Stimulated activated CD8-positive, alpha-beta memory T cell treated with anti-CD3 and anti-CD28 coated beads, Interleukin-7, amount 100 ng/mL, for 1 hour (primary cell): ENCODE data around the gene NOX3.
"Not testable (repeated sequence)": the region's sequence is repeated elsewhere in the genome, so short reads cannot be mapped to it uniquely, and the experiment has no call there.

Source experiments
- DNase-seq, 2 donors: peaks; one replicate each; pipeline ENCODE4 v3.0.0-alpha.2; 2020; ENCODE audit warnings: low read depth in 2 of 2

The NOX3 gene

DNA sequence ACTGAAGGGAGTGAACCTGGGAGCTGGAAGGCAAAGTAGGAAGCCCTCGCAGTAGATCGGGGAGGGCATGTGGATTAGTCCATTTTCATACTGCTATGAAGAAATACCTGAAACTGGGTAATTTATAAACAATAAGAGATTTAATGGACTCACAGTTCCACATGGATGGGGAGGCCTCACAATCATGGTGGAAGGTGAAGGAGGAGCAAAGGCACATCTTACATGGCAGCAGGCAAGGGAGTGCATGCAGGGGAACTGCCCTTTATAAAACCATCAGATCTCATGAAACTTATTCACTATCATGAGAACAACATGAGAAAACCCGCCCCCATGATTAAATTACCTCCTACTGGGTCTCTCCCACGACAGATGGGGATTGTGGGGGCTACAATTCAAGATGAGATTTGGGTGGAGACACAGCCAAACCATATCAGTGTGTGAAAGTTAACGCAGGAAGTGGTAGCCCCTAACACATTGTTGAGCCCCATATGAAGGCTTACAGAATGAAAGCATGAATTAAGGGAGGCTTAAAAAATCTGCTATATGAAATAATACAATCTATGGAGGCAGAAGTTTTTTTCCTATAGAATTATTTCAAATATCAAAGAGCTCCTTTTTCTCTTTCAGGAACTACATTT is 15.5 kb upstream of the NOX3 start:
- not testable (repeated sequence) for DNase-seq

- DNase-seq = not testable (repeated sequence)
Observed at GRCh38 chr6:155468543-155468942, 12.9 kb upstream of the NOX3 start.

- no peak for DNase-seq
Observed at GRCh38 chr6:155466539-155466938, 10.9 kb upstream of the NOX3 start.

DNA sequence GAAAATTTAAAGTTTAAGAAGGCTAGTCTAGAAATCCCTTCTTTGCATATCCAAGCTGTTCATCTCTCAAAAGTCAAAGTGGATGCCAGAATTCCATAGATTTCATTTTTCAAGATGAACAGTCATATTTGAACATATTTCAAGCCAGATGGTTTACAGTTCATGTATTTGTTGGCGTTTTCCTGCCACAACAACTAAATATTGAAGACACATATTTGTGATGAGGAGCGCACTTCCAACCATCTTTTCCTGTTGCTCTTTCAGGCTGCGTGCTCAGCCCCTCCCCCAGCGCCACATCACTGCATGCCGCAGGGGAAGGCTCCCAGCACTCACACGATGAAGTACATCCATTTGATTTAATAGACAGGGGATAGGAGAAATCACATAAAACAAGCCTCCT is 5.9 kb upstream of the NOX3 start:
- DNase-seq = no peak

DNA sequence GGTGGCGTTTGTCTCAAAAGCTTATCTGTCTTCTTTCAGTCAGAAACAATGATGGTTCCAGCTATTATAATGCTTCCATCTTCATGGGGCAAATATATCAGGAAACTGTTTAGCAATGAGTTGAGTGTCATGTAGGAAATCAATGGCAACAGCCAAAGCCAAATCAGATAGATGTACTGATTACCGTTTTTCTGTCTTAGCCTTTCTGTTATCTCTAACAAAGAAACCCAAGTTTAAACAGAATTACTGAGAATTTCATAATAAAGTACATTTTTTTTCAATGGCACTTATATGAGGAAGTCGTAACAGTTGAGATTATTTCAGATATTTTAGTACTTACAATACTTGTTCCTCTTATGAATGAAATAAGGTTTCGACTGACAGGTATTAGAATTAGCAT is 1.2 kb downstream of the NOX3 start:
- no peak for DNase-seq

- DNase-seq = no peak
Observed at GRCh38 chr6:155454008-155454407, 1.6 kb downstream of the NOX3 start.

DNA sequence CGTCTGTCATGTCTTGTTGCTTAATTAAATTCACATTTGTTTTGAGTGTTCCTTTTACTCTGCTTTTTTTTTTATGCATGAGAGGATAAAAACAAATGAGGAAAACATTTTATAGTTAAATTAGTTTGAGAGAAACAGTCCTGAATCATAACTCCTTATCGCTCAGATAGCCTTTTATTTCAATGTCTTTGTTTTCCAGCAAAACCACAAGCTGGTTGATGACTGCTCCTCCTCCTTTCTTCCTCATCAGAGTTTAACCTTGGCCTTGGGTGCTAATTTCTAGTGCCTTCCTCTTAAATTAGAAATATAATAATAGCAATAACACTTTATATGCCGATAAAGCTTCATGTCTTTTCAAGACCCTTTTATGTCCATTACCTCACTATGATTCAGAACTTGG is 3.1 kb downstream of the NOX3 start:
- no peak for DNase-seq

DNA sequence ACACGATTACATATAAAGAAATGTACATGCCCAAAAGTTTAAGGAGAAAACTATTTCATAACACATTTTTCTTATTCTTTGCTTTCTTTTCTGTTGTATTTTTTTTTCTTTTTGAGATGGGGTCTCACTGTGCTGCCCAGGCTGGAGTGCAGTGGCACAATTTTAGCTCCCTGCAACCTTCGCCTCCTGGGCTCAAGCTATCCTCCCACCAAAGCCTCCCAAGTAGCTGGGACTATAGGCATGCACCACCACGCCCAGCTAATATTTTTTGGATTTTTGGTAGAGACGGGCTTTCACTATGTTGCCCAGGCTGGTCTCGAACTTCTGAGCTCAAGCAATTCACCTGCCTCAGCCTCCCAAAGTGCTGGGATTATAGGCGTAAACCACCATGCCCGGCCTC is 4.1 kb downstream of the NOX3 start:
- not testable (repeated sequence) for DNase-seq

- no peak for DNase-seq
Observed at GRCh38 chr6:155450240-155450581, 5.4 kb downstream of the NOX3 start.

DNA sequence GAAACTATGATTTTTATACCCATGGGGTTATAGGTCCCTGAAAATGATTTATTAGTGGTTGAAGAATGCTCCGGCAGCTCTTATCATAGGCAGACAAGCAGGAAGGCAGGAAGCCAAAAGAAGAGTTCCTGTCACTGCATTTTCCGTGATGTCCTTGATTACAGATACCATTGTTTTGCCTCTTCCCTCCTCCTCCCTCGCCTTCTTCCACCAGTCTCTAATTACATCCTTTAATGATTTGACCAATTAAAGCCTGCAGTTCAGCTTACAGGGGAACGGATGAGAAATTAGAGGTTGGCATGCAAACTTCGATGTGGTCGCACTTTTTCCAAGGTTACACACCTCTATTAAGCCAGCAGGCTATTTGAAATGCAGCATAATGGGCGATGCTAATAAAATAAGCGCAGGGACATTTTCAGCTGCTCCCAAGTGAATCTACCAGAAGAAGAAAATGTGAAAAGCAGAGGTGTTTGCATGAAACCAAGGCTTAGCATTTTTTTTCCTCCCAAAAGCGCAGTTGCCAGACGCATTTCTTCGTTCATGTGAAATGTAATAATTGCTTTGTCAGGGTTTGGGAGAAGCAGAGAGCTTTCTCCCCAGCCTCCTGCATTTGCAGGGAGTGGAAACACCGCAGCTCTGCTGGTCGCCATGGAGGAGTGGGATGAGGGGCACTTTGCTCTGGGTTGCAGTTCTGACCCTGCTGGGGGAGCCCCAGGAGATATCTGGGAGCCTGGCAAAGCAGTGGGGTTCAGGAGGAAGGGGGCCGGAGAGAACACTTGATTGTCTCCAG is 6.0 kb downstream of the NOX3 start:
- no peak for DNase-seq

DNA sequence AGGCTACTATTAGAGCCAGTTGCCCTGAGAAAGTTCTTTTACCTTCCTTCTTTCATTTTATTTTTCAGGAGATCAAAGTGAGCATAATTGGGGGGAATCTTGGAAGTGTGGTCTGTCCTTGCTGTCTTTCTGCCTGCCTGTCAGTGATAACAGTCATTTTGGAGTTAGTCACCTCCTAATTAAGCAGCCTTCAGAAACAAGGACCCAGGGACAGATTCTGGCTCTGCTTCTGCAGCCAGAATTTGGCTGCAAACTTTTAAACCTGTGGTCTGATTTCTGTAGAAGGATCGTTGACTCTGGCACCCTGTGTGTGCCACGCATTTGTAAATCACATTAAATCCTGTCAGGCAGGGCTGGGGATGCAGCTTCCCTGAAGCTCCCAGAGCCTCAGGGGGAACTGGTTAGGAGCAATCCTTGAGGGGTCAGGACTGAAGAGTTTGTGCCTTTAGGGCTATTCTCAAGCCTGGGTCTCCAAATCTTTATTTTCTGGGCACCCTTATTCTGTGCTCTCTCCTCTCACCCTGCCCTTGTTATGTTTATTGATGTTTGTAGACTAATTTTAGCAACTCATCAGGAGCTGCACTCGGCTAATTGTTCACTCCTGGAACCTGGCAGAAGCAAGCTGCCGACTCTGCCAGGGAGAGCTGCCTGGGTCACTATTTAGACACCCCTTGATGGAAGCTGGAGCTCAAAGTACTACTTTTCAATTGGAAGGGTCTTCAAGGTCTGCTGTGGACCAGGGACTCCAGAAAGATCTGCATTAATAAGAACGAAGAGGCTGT is 6.8 kb downstream of the NOX3 start:
- no peak for DNase-seq

- no peak for DNase-seq
Observed at GRCh38 chr6:155447949-155448348, 7.7 kb downstream of the NOX3 start.

- no peak for DNase-seq
Observed at GRCh38 chr6:155444952-155445903, 10.4 kb downstream of the NOX3 start.

DNA sequence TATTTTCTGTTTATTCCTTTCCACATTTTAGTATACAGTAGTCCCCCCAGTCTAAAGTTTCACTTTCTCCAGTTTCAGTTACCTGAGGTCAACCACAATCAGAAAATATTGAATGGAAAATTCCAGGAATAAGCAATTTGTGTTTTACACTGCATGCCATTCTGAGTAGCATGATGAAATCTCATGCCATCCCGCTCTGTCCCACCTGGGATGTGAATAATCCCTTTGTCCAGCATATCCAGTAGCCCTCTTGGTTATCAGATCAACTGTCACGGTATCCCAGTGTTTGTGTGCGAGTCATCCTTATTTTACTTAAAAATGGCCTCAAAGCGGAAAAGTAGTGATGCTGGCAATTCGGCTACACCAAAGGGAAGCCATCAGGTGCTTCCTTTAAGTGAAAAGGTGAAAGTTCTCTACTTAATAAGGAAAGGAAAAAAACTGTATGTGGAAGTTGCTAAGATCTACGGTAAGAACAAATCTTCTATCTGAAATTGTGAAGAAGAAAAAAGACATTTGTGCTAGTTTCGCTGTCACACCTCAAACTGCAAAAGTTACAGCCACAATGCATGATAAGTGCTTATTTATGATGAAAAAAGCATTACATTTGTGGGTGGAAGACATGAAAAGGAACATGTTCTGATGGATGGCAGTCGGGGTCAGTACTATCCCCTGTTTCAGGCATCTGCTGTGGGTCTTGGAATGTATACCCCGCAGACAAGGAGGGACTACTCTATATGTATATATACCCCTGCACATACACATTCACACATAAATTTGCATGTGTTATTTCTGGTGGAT is 11.3 kb downstream of the NOX3 start:
- DNase-seq = no peak

DNA sequence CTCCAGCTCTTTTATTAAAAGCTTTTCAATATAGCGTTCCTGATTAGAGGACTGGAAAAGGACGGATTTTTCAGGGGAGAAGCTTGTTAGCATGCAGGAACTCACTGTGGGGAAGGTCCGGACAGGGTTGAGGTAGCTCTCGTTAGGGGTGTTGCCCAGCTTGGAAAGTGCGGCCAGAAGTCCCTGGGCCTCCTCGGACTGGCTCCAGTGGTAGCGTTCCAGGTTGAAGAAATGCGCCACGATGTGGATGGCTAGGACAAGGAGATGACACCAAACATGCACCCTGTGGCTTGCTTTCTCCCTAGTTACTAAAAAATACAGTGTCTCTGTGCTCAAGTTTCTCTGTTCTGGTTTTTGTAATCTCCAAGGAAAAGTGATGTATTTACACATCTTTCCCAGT is 12.5 kb downstream of the NOX3 start:
- DNase-seq = no peak

- no peak for DNase-seq
Observed at GRCh38 chr6:155442562-155442961, 13.1 kb downstream of the NOX3 start.

- DNase-seq = no peak
Observed at GRCh38 chr6:155441112-155441465, 14.6 kb downstream of the NOX3 start.

DNA sequence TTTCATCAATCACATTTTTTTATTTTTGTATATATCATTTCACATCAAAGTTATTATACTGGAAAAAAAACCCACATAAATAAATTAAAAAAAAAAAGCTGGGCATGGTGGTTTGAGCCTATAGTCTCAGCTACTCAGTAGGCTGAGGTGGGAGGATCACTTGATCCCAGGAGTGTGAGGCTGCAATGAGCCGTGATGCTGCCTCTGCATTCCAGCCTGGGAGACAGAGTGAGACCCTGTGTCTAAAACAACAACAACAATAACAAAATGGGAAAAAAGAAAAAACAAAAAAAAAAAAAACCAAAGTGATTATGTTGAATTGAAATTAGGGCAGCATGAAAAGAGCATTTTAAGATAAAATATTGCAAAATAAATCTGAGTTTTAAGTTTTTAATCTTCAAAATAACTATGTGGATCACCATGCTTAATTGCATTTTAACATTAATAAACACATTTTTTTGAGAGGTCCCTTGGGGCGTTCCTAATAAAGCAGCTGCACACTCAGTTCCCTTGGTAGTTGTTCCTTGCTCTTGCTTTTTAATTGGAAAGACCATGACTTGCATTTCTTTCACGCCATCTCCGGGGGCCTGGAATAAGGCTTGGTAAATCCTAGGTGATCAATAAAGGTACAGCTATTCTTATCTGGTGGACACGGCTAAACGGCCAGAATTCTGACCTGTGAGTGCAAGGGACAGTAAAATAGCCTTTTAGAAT is 15.1 kb downstream of the NOX3 start:
- DNase-seq = no peak

DNA sequence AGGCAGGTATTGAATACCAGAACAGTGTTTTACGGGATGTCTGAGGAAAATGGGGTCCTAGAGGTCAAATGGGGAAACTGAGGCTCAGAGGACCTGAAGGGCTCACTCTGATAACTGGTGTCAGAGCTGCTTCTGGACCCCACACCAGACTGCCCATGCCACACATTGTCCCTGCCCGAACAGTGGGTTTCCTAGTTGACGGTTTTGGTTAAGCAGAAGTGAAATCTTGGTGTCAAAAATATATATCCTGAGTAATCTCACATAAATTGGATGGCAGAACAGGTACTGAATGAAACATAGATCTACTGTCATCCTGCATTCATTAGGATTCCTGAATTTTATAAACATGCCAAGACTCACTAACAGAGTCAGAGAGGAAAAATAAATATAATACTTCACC is 16.3 kb downstream of the NOX3 start:
- no peak for DNase-seq

DNA sequence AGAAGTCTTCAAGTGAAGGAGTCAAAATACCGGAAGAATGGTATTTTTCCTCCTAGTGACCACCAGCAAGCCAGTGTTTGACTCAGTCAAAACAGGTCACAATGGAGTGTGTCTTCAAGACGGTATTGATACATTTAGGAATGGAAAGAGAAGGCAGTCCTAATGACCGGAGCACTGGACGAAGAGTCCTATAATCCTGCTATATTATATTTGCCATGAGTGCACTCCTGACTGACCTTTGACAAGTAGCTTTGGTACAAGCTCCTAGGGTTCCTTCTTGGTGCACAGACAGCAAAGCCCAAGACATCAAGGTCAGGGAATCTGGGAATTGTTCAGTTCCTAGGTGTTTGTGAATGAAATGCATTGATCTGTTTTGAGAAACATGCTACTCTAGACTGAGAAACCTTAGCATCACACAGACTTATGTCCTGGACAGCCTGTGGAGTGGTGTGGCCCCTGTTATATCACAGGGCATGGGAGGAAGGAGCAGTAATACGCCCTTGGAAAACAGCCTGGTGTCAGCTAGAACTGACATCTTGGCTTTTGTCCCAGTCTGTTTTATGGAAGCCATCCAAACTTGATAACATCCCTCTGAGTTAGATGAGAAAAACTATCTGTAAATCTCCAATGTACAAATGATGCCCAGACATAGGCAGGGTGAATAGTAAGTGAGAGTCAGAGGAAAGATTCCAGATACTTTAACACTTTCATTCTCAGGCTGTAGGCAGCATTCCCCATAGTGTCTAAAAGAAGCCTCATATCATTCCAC is 18.5 kb downstream of the NOX3 start:
- DNase-seq = no peak
